T-helper 9 cell (primary cell): ENCODE measurements around the gene RAB27A.
"Not testable (repeated sequence)": the region's sequence is repeated elsewhere in the genome, so short reads cannot be mapped to it uniquely, and the experiment has no call there.

ENCODE experiments used
- DNase-seq: peaks from one replicate; pipeline ENCODE4 v3.0.0-alpha.2; 2020

The RAB27A gene

GRCh38 chr15:55249885-55250284 lies 39.7 kb downstream of the RAB27A start:
- DNase-seq, result not testable (repeated sequence)

- no peak for DNase-seq
These were observed 40.7 kb downstream of the RAB27A start for GRCh38 chr15:55248895-55249294.

- DNase-seq, result no peak
These were observed 41.7 kb downstream of the RAB27A start for GRCh38 chr15:55247766-55248427.

- no peak for DNase-seq
These were observed 42.3 kb downstream of the RAB27A start for GRCh38 chr15:55247311-55247710.

GRCh38 chr15:55246567-55246966 lies 43.0 kb downstream of the RAB27A start:
- DNase-seq, result no peak

GRCh38 chr15:55245059-55245458 lies 44.6 kb downstream of the RAB27A start:
- DNase-seq, result no peak

- DNase-seq, result no peak
These were observed 47.7 kb downstream of the RAB27A start for GRCh38 chr15:55241891-55242290.

- DNase-seq, result no peak
These were observed 48.4 kb downstream of the RAB27A start for GRCh38 chr15:55241186-55241585.

- DNase-seq, result no peak
These were observed 49.4 kb downstream of the RAB27A start for GRCh38 chr15:55240125-55240760.

- DNase-seq, result no peak
These were observed 50.0 kb downstream of the RAB27A start for GRCh38 chr15:55239440-55240124.

GRCh38 chr15:55238877-55239276 lies 50.7 kb downstream of the RAB27A start:
- no peak for DNase-seq

GRCh38 chr15:55237219-55238130 lies 52.1 kb downstream of the RAB27A start:
- no peak for DNase-seq

- DNase-seq, result no peak
These were observed 54.0 kb downstream of the RAB27A start for GRCh38 chr15:55235546-55236036.

GRCh38 chr15:55234800-55235104 lies 54.9 kb downstream of the RAB27A start:
- DNase-seq, result no peak

- no peak for DNase-seq
These were observed 55.4 kb downstream of the RAB27A start for GRCh38 chr15:55234104-55234799.

GRCh38 chr15:55231455-55231854 lies 58.2 kb downstream of the RAB27A start:
- DNase-seq, result no peak

GRCh38 chr15:55230953-55231352 lies 58.7 kb downstream of the RAB27A start:
- no peak for DNase-seq

GRCh38 chr15:55230051-55230670 lies 59.5 kb downstream of the RAB27A start:
- no peak for DNase-seq

GRCh38 chr15:55226127-55226526 lies 63.5 kb downstream of the RAB27A start:
- DNase-seq, result no peak

- no peak for DNase-seq
These were observed 64.7 kb downstream of the RAB27A start for GRCh38 chr15:55224892-55225291.

- DNase-seq, result no peak
These were observed 67.0 kb downstream of the RAB27A start for GRCh38 chr15:55222588-55222987.
